SU-DHL-6 (cell line): Measurements from ENCODE around the gene SPIN4.

ENCODE experiments used
- H2AFZ ChIP-seq: fragments of 200-600 bp; sonication (generic); 2 replicates; pipeline ENCODE4 v1.6.1; 2014; ENCODE audit warnings: low read depth, mild to moderate bottlenecking, moderate library complexity, mixed read lengths, antibody characterized with exemption, low read length; ENCODE audit not compliant: severe bottlenecking
- H3F3A ChIP-seq: fragments of 200-600 bp; shearing (Covaris generic); 2 replicates; pipeline ENCODE4 v1.6.0; 2016; ENCODE audit warnings: antibody characterized with exemption, mild to moderate bottlenecking; ENCODE audit not compliant: insufficient read depth
- H3K27ac ChIP-seq: fragments of 200-600 bp; sonication (generic); 2 replicates; pipeline ENCODE4 v1.5.1; 2016; ENCODE audit warnings: low read depth, mild to moderate bottlenecking, low read length, moderate library complexity, mixed read lengths
- H3K27me3 ChIP-seq: fragments of 200-600 bp; sonication (generic), shearing (Covaris generic); 2 replicates; pipeline ENCODE4 v1.6.0; 2014; ENCODE audit warnings: mild to moderate bottlenecking, low read length
- H3K36me3 ChIP-seq: fragments of 200-600 bp; sonication (generic); 2 replicates; pipeline ENCODE4 v1.6.1; 2014; ENCODE audit warnings: mild to moderate bottlenecking, low read length, mixed read lengths
- H3K4me2 ChIP-seq: fragments of 300-600, 200-600 bp; shearing (Covaris generic), sonication (generic); 2 replicates; pipeline ENCODE4 v1.6.0; 2014; ENCODE audit warnings: low read length, low read depth, mild to moderate bottlenecking; ENCODE audit not compliant: poor library complexity, severe bottlenecking
- H3K4me3 ChIP-seq: fragments of 200-600 bp; sonication (generic); 2 replicates; pipeline ENCODE4 v1.5.1; 2014; ENCODE audit warnings: antibody characterized with exemption, low read length, mild to moderate bottlenecking, mixed read lengths; ENCODE audit not compliant: insufficient read depth, poor library complexity, severe bottlenecking
- H3K79me2 ChIP-seq: fragments of 200-600 bp; sonication (generic); 2 replicates; pipeline ENCODE4 v1.6.1; 2014; ENCODE audit warnings: mild to moderate bottlenecking, low read length, moderate library complexity; ENCODE audit not compliant: insufficient read depth
- H3K9ac ChIP-seq: fragments of 200-600 bp; sonication (generic); 2 replicates; pipeline ENCODE4 v1.7.0; 2014; ENCODE audit warnings: mild to moderate bottlenecking, low read length
- H3K9me2 ChIP-seq: fragments of 200-600 bp; sonication (generic); replicated peaks from 2 replicates; pipeline ENCODE4 v1.6.1; 2014; ENCODE audit warnings: low read length; ENCODE audit not compliant: insufficient read depth
- H3K9me3 ChIP-seq: fragments of 200-600 bp; sonication (generic); 2 replicates; pipeline ENCODE4 v1.6.1; 2014; ENCODE audit warnings: low read length, mixed read lengths; ENCODE audit not compliant: insufficient read depth
- H4K20me1 ChIP-seq: fragments of 200-600 bp; sonication (generic); 2 replicates; pipeline ENCODE4 v1.6.1; 2014; ENCODE audit warnings: low read depth, mild to moderate bottlenecking, antibody characterized with exemption, low read length, moderate library complexity, mixed read lengths
- CTCF ChIP-seq: fragments of 200-600 bp; sonication (generic); IDR thresholded peaks from one replicate; pipeline ENCODE4 v1.5.1; 2017; ENCODE audit warnings: antibody characterized with exemption, mild to moderate bottlenecking, low read length, moderate library complexity; ENCODE audit not compliant: insufficient read depth, poor library complexity, severe bottlenecking
- EZH2phosphoT487 ChIP-seq: fragments of 200-600 bp; sonication (generic), shearing (Covaris generic); conservative IDR thresholded peaks from 2 replicates; pipeline ENCODE4 v1.6.1; 2018; ENCODE audit warnings: mild to moderate bottlenecking, antibody characterized with exemption, low read length, moderate library complexity, mixed read lengths

Gene SPIN4

GRCh38 chrX:63349307-63349706 lies 1.8 kb downstream of the SPIN4 start:
- Histone ChIP-seq H3K79me2 (peaks cover 32% of the 10 kb centered on the region), H3K27me3 (no peaks in the 10 kb centered on the region), H3K9me3 (no peaks in the 10 kb centered on the region), H3F3A (no peaks in the 10 kb centered on the region), H3K36me3 (no peaks in the 10 kb centered on the region; the same call in 1 of the 2 replicates), H4K20me1 (no peaks in the 10 kb centered on the region), H3K9ac (peak overlapping the region; percentile 68), H3K9me2 (no peaks in the 10 kb centered on the region), H3K4me3 (peak overlapping the region; percentile 58), H3K4me2 (peak overlapping the region; percentile 72), H2AFZ (no peak overlapping the region), H3K27ac (peak overlapping the region; percentile 83; the same call in 1 of the 2 replicates)
- TF ChIP-seq CTCF = no peak
- TF ChIP-seq EZH2phosphoT487 = no peak

- TF ChIP-seq EZH2phosphoT487 = no peak
- TF ChIP-seq CTCF = no peak
- H3K36me3 ChIP-seq = no peaks in the 10 kb centered on the region
Observed at GRCh38 chrX:63330681-63331080, 20.5 kb downstream of the SPIN4 start.

GRCh38 chrX:63327788-63328187 lies 23.3 kb downstream of the SPIN4 start:
- no peaks in the 10 kb centered on the region for H3F3A ChIP-seq
- H3K9me3 ChIP-seq = no peaks in the 10 kb centered on the region
- H3K27me3 ChIP-seq = no peaks in the 10 kb centered on the region
- TF ChIP-seq EZH2phosphoT487 (no peak), CTCF (no peak)
- H3K79me2 ChIP-seq = no peaks in the 10 kb centered on the region
- no peak overlapping the region for H3K9ac ChIP-seq
- no peaks in the 10 kb centered on the region for H4K20me1 ChIP-seq
- no peaks in the 10 kb centered on the region for H3K9me2 ChIP-seq
- H3K4me3 ChIP-seq = no peak overlapping the region
- no peak overlapping the region for H3K27ac ChIP-seq
- H2AFZ ChIP-seq = no peak overlapping the region
- no peak overlapping the region for H3K4me2 ChIP-seq
- H3K36me3 ChIP-seq = no peaks in the 10 kb centered on the region

More at GRCh38 chrX:63330681-63331080, 20.5 kb downstream of the SPIN4 start:
- H3K27me3 ChIP-seq = no peaks in the 10 kb centered on the region
- H3K4me3 ChIP-seq = no peak overlapping the region
- H3K4me2 ChIP-seq = no peak overlapping the region
- H2AFZ ChIP-seq = no peak overlapping the region
- H3K79me2 ChIP-seq = no peaks in the 10 kb centered on the region
- H3K9ac ChIP-seq = no peak overlapping the region
- no peaks in the 10 kb centered on the region for H4K20me1 ChIP-seq
- no peaks in the 10 kb centered on the region for H3K9me3 ChIP-seq
- no peaks in the 10 kb centered on the region for H3F3A ChIP-seq
- no peak overlapping the region for H3K27ac ChIP-seq
- no peaks in the 10 kb centered on the region for H3K9me2 ChIP-seq
